ENCODE results near the gene CFAP210. TPM values are rescaled to one million over a fixed set of nuclear protein-coding genes. Genes with fewer than 3 reads are reported as not detected.

The CFAP210 gene
- total RNA-seq, 1 experiment from 2014 or later: not detected

DNA sequence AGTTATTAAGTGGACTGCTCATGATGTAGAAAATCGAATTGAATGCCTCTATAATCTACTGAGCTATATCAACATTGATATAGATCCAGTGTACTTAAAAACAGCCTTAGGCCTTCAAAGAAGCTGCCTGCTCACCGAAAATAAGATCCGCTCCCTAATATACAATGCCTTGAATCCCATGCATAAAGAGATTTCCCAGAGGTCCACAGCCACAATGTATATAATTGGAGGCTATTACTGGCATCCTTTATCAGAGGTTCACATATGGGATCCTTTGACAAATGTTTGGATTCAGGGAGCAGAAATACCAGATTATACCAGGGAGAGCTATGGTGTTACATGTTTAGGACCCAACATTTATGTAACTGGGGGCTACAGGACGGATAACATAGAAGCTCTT lies 41.4 kb upstream of the CFAP210 start:
- Histone ChIP-seq H3K27ac (ENCODE audit: low read depth, low read length) (no peak overlapping the region), H2AFZ (ENCODE audit: low read depth, low read length, poor library complexity, severe bottlenecking) (no peak overlapping the region), H3K79me2 (ENCODE audit: insufficient read depth, low read length) (peaks cover 53% of the 10 kb centered on the region), H4K20me1 (ENCODE audit: insufficient read depth) (no peaks in the 10 kb centered on the region), H3K9ac (ENCODE audit: low read length) (no peak overlapping the region), H3K4me2 (ENCODE audit: low read length) (0 out of 2 replicates have a peak overlapping the region, but pooled peaks have one; percentile 84), H3K9me3 (ENCODE audit: control insufficient read depth in 1 of 2, insufficient read depth in 1 of 2, low read depth in 1 of 2, low read length in 2 of 2) (no peaks in the 10 kb centered on the region), H3K36me3 (ENCODE audit: control insufficient read depth in 1 of 2, insufficient read depth in 2 of 2, low read length in 2 of 2) (peaks cover 0 to 14% of the 10 kb centered on the region in 2 experiments; a peak in 1 of 4 replicates), H3K27me3 (ENCODE audit: insufficient read depth, low read length) (no peaks in the 10 kb centered on the region), H3K9me2 (ENCODE audit: insufficient read depth) (no peaks in the 10 kb centered on the region), H3K4me3 (replicated peaks in 1 of 2; ENCODE audit: low read depth in 1 of 2, low read length in 2 of 2) (no peak overlapping the region), H3K4me1 (ENCODE audit: control insufficient read depth in 1 of 2, insufficient read depth in 2 of 2, low read length in 2 of 2) (peaks cover 10 to 36% of the 10 kb centered on the region in 2 experiments; a peak in 3 of 4 replicates)
- ChIA-PET POLR2A (no interaction called here), RAD21 (ENCODE audit: low non-redundant PET in 1 of 2, low total read pairs in 2 of 2, uncharacterized antibody in 2 of 2, unreplicated experiment in 2 of 2) (no interaction called here), CTCF (interaction anchor here (0.6 kb wide), 1 partner anchor 9 kb away, joined by 3 read pairs; no protein-coding TSS in a partner anchor)
- no peak for TF ChIP-seq CBX3 (IDR thresholded peaks at IDR 0.05; ENCODE audit: low read depth)
- TF ChIP-seq CEBPB (IDR thresholded peaks at IDR 0.05; ENCODE audit: low read depth): no peak
- TF ChIP-seq EZH2 (IDR thresholded peaks at IDR 0.05): no peak
- TSS peak; percentile 71 for BruUV-seq (replicated peaks)
- ATAC-seq (no peak), DNase-seq (ENCODE audit: low read depth, low spot score) (no peak)
- intact Hi-C loops (cut with micrococcal nuclease): loop anchor here (1.0 kb wide), 1 partner anchor 29 kb away; no protein-coding TSS in a partner anchor

DNA sequence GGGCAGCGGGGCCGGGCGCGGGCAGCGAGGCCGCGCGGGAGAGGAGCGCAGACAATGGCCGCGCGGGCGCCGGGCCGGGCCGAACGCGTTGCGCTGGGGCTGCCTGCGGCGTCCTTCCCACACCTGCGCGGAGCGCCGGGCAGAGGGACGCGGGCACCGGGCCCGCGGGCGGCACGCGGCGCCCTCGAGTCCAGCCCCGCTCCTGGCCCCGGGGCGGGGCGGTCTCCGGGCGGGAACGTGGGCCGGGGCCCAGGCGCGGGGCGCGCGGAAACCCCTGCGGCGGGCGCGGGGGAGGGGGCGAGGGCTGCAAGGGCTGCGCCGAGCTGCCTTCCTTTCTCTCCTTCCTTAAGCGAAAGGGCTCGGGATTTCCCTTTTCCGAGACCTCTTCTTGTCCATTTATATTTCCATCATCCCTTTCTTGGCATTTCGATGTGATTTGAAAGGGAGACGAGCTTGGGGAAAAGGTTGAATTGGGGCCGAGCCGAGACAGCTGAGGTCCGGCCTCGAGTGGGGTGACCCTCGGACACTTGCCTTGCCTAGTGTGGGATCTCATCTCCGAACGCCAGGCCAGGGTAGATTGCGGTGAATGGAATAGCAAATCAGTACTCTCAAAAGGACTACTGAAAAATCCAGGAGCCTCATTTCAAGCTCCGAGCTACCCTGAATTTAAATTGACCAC lies 40.1 kb upstream of the CFAP210 start:
- Histone ChIP-seq H3K4me2 (ENCODE audit: low read length) (peak overlapping the region; percentile 84), H3K9me2 (ENCODE audit: insufficient read depth) (no peaks in the 10 kb centered on the region), H3K79me2 (ENCODE audit: insufficient read depth, low read length) (peaks cover 44% of the 10 kb centered on the region), H3K27me3 (ENCODE audit: insufficient read depth, low read length) (no peaks in the 10 kb centered on the region), H3K4me3 (replicated peaks in 1 of 2; ENCODE audit: low read depth in 1 of 2, low read length in 2 of 2) (peak overlapping the region; percentile 69 to 71), H3K36me3 (ENCODE audit: control insufficient read depth in 1 of 2, insufficient read depth in 2 of 2, low read length in 2 of 2) (peaks cover 0 to 10% of the 10 kb centered on the region in 2 experiments; a peak in 1 of 4 replicates), H2AFZ (ENCODE audit: low read depth, low read length, poor library complexity, severe bottlenecking) (no peak overlapping the region), H3K9me3 (ENCODE audit: control insufficient read depth in 1 of 2, insufficient read depth in 1 of 2, low read depth in 1 of 2, low read length in 2 of 2) (no peaks in the 10 kb centered on the region), H3K4me1 (ENCODE audit: control insufficient read depth in 1 of 2, insufficient read depth in 2 of 2, low read length in 2 of 2) (peaks cover 8 to 34% of the 10 kb centered on the region in 2 experiments; a peak in 3 of 4 replicates), H3K9ac (ENCODE audit: low read length) (peak overlapping the region; percentile 83), H4K20me1 (ENCODE audit: insufficient read depth) (no peaks in the 10 kb centered on the region), H3K27ac (ENCODE audit: low read depth, low read length) (peak overlapping the region; percentile 72)
- ATAC-seq: peak; percentile 64
- TF ChIP-seq REST (IDR thresholded peaks at IDR 0.05; ENCODE audit: low read depth): no peak
- peak; percentile 92 for TF ChIP-seq ZFX (IDR thresholded peaks at IDR 0.05)
- DNase-seq (ENCODE audit: low read depth, low spot score): no peak
- BruUV-seq (replicated peaks): no TSS peak
- ChIA-PET POLR2A (no interaction called here), RAD21 (ENCODE audit: low non-redundant PET in 1 of 2, low total read pairs in 2 of 2, uncharacterized antibody in 2 of 2, unreplicated experiment in 2 of 2) (no interaction called here), CTCF (no interaction called here)
- intact Hi-C loops (cut with micrococcal nuclease): no loop called here

Measured in HCT116 (cell line).